ENCODE data around the gene SMU1.

DNA sequence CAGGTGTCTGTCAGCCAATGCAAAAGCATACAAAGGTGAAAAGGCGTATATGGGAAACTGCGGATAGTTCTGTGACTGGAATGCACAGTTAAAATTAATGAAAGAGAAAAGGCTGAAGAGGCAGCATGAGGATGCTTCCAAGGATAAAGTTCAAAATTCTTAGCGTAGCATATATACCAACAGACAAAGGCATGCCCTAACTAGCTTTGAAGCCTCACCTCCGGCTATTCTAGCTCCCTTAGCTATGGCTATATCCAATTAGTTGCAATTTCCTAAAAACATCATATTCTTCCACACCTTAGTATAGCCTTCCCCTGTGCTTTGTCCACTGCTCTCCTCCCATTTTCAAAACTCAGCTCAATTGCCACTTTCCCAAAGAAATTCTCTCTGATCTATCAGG lies 52.8 kb downstream of the SMU1 start:
- TF ChIP-seq, protein P1, sequence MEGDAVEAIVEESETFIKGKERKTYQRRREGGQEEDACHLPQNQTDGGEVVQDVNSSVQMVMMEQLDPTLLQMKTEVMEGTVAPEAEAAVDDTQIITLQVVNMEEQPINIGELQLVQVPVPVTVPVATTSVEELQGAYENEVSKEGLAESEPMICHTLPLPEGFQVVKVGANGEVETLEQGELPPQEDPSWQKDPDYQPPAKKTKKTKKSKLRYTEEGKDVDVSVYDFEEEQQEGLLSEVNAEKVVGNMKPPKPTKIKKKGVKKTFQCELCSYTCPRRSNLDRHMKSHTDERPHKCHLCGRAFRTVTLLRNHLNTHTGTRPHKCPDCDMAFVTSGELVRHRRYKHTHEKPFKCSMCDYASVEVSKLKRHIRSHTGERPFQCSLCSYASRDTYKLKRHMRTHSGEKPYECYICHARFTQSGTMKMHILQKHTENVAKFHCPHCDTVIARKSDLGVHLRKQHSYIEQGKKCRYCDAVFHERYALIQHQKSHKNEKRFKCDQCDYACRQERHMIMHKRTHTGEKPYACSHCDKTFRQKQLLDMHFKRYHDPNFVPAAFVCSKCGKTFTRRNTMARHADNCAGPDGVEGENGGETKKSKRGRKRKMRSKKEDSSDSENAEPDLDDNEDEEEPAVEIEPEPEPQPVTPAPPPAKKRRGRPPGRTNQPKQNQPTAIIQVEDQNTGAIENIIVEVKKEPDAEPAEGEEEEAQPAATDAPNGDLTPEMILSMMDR (IDR thresholded peaks at IDR 0.05), result no peak
- no peak for TF ChIP-seq ZFX (IDR thresholded peaks at IDR 0.05; ENCODE audit: borderline replicate concordance)

Data from 22Rv1 (cell line).